ENCODE measurements around the gene TEX14.

Gene TEX14

DNA sequence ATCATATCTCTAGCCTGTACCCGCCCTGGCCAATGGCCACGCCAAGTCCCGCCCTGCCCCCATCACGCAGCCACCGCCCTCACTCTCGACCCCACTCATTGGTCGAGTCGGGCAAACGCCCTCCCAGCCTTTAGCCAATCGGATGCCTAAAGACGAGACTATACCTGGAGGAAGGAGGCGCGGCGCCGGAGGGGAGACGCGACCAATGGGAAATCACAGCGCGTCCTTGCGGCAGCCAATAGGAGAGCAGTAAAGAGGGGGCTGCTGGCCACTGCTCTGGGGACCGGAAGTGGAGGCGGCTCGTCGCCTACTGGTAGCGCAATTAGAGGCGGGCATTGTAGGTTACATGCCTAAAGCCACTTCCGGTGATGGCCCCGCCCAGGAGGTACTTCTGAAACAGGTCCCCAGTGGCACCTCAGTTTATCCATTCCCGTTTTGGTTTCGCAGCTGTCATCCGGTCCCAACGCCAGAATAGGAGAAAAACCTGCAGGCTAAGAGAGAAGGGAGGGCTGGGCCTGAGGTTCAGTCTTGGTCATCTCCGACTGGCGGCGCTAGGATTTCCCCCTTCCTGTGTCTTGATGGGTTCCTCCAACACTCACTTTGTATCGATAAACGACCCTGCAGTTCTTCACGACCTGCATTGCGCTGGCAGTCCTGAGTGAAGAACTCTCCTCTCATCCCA, 173.8 kb downstream of the TEX14 start:
- peak; percentile 95 to 98 for DNase-seq

DNA sequence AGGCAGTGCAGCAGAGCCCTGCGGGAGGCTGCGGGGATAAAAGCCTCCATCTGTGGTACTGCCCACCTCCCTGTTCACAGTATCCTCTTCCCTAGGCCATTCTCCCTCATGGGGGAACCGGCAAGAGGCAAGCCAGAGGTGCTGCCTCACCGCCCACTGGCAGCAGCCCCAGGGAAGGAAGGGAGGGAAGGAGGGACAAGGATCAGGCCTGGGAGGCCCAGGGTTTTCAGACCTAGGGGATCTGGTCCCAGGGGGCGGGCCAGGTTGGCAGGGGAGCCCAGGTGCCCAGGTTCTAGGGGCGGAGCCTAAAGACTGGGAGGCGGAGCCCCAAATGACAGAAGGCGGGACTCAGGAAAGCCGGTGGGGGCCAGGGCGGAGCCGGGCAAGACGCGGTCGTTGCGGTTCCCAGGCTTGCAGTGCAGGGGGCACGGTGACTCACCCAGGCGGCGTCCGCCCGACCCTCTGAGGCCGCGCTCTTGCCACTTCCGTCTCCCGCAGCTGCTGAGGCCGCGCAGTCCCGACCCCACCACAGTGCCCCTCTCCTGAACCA, 174.4 kb downstream of the TEX14 start:
- no peak for DNase-seq

DNA sequence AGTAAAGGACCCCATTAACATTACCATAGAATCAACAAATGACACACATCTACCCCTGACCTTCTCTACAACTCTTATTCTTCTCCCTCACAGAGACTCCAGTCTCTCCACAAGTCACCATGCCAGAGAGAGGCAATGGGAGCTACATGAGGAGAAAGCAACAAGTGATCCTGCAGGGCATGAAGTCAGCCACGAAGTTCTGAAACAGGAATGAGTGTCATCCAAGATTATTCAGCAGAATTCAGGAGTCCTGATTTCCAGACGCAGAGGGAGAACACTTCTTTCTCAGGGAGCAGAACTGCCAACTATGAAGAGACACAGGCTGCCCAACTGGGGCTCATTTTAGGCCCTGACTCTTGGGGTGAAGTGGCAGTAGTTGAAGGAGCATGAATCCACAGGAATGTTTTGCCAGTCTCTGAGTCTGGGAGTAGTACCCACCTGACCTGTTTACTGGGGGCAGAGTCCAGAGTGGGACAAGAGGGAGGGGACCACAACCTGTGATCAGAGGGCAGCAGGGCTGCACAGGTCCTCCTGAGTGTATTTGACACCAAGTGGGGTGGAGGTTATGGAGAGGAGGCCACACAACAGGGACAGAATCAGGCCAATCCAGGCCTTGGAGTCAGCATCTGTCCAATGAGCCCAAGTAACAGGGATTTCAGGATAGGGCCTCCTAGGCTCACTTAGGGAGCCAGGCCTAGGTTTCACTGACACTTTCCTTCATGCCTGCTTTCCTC, 175.0 kb downstream of the TEX14 start:
- DNase-seq = no peak

DNA sequence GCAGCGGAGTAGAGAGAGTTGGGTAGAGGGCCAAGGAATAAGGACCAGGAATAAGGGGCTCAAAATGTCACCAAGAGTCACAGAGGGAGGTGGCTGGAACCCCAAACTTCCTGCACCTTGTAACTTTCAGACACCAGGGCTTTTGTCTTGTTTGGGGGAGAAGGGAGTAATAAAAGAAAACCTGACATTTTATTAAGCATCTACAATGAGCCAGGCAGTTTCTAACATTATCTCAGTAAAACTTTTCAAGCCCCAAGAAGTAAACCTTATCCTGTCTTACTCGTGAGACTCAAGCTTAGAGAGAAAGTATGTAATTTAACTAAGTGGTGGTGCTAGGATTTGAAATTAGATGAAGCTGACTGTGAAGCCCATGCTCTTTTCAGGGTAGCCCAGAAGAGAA, 176.6 kb downstream of the TEX14 start:
- no peak for DNase-seq

DNA sequence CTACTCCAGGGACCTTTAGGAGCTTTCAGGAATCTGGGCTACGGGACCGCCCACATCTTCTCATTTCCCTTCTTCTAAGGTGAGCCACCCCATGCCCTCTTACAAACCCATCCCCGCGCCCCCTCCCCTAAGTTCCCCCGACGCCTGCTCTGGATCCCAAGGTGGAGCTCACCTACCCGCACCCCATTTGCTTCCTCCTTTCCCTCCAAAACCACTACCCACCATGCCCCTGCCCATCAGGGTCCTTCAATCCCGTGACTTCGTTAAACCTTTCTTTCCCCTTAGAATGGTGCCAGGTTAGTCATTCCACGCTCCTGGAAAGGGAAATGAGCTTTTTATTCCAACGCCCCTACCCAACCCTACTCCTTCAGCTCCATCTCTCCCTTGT, 177.1 kb downstream of the TEX14 start:
- DNase-seq = no peak

DNA sequence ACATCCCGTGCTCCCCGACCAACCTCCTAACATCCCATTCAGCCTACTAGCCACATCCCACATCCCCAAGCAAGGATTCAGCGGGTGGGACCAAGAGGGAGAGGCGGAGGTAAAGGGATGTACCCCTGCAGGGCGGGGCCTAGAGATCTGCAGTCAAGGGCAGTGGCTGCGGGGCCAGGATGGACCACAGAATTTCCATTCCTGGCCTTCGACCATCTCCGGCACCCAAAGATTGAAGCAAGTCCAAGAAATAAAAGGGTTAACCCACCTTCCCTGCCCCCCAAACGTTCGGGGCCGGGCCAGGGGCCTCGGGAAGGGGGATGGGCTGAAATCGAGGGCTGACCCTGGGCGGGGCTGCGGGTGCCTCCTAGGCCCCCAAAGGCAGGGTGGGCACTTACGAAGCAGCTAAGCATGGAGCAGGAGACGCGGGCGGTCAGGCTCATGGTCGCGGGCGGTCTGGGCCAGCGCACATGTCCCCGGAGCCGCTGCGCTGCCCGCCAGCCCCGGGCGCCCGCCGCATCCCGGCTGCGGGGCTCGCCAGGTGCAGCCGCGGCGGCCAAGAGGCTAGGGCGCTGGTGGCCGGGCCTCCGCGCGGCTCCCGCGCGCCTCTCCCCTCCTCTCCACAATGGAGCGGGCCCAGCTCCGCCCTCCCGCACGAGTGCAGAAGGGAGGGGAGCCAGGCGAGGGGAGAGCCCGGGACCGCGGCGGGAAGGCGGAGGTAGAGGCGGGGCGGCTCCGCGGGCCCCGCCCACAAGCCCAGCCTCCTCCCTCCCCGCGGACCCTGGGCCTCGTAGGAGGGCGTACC, 177.7 kb downstream of the TEX14 start, which contains the start of gene MTMR4:
MTMR4 (minus strand) TSS at position 674 of the 805 bp plus-strand sequence; CDS start at position 443, 231 bp downstream.
- DNase-seq = peak; percentile 66 to 71

DNA sequence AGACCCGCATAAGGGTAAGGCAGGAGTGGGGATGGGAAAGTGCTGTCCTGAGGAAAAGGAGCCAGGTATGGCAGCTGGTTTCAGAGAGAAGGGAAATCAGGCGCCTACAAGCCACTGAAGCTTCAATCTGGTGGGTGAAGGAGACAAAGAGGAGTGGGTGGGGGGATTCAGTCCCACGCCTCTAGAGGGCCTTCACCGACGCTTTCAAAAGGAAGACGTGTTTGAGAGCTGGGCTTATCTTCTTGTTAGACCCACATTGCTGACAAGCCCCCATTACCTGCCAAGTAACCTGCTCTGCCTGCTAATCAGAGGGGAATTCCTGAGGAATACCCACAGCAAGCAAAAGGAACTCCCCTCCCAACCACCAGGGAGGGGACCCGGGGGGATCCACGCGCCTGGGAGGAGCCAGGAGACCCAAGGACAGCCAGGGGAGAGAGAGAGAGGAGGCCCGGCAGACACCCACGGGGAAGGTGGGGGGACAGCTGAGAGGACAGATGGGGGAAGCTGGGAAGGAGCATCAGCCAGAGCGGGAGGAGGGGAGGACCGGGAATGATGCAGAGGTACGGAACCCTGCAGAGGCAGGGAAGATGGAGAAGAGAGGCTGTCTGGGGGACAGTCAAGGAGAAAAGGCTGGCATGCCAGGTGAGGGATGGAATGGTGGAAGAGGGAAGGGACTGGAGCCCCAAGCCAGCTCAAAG, 178.4 kb downstream of the TEX14 start:
- no peak for DNase-seq

DNA sequence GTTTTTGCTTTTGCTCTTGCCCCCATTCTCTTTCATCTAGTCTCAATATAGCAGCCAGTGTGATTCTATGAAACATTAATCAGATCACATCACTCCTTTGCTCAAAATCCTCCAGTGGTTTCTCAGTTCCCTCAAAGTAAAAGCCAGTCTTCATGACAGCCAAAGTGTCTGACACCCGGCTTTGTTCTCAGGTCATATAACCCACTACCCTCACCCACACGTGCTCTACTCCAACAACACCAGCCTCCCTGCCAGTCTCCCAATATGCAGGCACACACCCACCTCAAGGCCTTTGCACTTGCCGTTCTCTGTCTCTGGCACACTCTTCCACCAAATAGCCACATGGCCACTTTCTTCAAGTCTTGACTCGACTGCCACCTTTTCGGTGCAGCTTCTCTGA, 181.8 kb downstream of the TEX14 start:
- no peak for DNase-seq

DNA sequence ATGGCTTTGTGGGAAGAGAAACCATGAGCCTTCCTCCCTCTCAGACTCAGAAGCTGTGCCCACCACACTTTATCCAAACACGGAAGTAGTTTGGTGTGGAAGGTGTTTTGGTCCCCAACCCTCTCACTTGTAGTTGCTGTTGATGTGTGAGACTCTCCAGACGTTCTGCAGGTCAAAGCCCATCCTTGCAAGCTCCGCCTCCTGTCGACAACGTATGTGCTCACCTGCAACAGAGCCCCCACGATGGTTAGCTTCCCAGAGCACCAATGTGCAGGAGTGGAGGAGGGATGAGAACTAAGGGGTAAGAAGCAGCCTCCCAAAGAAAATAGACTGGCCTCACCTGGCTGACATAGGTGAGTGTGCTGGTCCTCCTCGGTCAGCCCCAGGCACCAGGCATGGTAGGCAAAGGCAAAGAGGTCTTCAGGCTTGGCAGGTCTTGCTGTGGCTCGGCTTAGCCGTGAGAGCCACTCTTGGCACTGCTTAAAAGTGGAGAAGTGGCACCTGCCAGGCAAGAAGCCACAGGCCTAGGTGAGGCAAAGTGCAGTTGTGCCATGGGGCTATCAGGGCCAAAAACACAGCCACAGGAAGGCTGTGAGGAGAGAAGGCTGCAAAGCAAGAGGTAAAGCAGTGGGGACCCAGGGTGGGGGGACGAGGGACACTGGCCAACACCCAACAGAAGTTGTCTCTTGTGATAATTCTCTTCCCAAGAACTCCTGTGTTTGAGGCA, 183.3 kb downstream of the TEX14 start:
- DNase-seq = no peak

DNA sequence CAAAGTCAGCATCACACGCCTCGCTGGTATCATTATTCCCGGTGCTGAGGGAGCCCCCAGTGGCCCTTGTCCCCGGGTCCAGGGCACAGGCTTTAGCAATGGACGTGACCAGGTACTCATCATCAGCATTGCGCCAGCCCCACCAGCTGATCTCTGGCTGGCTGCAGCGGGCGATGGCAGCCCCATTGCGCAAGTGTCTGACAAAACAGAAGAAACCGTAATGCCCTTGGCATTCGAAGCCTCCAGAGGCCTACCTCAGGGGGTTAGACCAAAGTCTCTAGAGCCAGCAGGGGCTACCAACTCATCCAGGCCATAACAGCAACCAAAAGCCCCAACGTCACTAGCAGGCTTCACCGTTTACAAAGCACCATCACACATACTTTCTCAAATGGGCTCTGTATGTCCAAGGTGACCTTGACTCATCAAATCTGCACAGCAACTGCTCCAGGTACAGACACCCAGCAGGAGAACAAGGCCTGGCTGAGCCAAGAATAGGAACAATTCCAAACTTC, 184.7 kb downstream of the TEX14 start:
- no peak for DNase-seq
